ENCODE data around the gene TMEM140.
"Not testable (repeated sequence)": the region's sequence is repeated elsewhere in the genome, so short reads cannot be mapped to it uniquely, and the experiment has no call there.

TMEM140 gene

GRCh38 chr7:135173916-135174315 lies 26.0 kb downstream of the TMEM140 start:
- DNase-seq (ENCODE audit: low spot score), result not testable (repeated sequence)

DNA sequence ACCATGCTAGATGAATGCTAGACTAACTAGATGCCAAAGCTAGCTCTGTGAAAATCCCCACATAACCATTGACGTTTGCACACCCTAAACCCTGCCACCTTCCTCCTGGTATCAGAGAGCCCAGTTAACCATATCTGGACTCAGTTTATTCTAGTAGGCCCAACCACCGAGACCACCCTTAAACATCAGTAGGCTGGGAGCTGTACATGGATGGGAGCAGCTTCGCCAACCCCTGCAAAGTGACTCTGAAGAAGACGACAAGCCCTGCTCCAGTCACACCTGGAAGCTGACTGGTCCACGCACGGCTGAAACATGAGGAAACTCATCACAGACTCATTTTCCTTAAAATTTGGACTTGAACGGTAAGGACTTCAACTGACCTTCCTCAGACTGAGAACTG lies 27.1 kb downstream of the TMEM140 start:
- DNase-seq (ENCODE audit: low spot score), result no peak

DNA sequence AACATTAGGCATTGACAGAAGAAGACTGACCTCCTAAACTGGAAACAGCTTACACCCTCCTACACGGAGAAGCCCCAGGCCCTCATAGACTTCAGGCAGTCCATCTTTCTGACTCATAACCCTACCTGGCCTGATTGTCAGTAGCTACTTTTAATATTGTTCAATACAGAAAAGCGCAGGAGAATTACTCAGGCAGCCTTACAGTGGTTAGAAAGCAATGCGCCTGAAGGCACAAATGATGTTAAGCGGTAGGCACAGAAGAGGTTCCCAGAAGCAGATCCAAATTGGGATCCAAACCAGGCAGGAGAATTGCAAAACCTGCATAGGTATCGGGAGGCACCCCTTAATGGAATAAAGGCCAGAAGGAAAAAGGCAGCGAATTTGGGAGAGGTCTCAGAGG lies 28.1 kb downstream of the TMEM140 start:
- no peak for DNase-seq (ENCODE audit: low spot score)

DNA sequence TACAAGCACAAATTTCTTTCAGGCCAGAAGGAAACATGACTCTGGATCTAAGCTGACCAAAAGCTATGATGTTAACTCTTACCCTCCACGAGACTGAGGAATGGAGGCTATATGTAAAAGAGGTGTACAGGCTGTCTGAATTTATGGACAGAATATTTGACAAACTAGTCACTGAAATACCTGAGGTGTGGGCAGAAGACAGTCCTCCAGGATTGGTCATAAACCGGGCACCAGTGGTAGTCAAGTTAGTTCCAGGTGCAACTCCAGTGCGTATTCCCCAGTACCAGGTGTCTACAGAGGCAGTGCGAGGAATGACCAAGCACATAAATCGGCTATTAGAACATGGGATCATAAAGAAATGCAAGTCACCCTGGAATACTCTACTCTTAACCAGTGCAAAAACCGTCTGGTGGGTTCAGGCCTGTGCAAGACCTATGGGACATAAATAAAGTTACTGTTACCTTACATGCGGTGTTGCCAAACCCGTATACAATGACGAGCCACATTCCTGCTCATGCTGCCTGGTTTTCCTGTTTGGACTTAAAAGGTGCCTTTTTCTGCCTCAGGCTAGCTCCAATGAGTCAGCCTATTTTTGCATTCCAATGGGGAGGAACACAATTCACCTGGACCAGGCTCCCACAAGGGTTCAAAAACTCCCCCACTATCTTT lies 29.3 kb downstream of the TMEM140 start:
- no peak for DNase-seq (ENCODE audit: low spot score)

GRCh38 chr7:135178364-135178763 lies 30.5 kb downstream of the TMEM140 start:
- DNase-seq (ENCODE audit: low spot score), result no peak

GRCh38 chr7:135179321-135179925 lies 31.6 kb downstream of the TMEM140 start:
- DNase-seq (ENCODE audit: low spot score), result no peak

DNA sequence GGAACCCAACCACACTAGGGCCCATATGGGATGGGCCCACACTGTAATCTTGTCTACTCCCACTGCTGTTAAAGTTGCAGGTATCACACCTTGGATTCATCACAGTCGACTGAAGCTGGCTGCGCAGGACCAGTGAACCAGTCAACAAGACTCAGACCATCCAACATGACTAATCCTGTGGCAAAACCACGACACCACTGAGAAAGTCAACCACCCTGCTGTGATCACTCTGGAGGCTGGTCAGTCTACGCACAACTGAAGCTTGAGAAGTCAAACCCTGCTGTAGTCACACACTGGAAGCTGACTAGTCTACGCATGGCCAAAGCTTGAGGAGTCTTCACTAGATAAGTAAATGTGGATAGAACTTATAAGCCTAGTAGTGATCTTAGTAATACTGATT lies 32.2 kb downstream of the TMEM140 start:
- DNase-seq (ENCODE audit: low spot score), result no peak

DNA sequence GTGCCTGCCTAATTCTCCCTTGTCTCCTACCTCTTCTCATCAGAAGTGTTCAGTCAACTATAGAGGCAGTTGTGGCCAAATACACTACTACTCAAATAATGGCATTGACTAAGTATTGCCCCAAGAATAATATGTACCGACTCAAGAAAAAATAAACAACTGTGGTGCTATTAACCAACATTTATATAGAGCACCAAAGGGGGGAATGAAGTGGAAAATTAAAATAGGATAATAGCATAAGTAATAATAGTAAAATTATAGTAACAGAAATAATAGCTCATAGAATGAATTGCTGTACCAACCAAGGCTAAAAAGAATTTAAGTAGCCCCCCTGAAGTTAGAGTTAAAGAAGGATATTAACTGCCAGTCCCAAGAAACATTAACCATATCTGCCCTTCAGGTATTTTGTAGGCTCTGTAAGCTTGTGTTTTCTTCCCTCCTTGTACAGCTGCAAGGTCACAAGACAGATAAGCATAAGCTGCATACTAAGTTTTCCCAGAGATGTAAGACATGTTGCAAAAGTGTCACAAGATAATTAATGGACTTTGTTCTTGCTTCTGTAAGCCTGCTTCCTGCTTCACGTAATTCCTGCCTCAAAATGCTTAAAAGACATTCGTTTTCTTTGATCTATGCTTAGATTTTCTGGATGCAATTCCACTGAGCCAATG lies 33.5 kb downstream of the TMEM140 start:
- DNase-seq (ENCODE audit: low spot score), result no peak

GRCh38 chr7:135181929-135182678 lies 34.2 kb downstream of the TMEM140 start:
- no peak for DNase-seq (ENCODE audit: low spot score)

GRCh38 chr7:135183478-135183877 lies 35.6 kb downstream of the TMEM140 start:
- DNase-seq (ENCODE audit: low spot score), result no peak

- DNase-seq (ENCODE audit: low spot score), result no peak
Measured at GRCh38 chr7:135184254-135184841, 36.5 kb downstream of the TMEM140 start.

DNA sequence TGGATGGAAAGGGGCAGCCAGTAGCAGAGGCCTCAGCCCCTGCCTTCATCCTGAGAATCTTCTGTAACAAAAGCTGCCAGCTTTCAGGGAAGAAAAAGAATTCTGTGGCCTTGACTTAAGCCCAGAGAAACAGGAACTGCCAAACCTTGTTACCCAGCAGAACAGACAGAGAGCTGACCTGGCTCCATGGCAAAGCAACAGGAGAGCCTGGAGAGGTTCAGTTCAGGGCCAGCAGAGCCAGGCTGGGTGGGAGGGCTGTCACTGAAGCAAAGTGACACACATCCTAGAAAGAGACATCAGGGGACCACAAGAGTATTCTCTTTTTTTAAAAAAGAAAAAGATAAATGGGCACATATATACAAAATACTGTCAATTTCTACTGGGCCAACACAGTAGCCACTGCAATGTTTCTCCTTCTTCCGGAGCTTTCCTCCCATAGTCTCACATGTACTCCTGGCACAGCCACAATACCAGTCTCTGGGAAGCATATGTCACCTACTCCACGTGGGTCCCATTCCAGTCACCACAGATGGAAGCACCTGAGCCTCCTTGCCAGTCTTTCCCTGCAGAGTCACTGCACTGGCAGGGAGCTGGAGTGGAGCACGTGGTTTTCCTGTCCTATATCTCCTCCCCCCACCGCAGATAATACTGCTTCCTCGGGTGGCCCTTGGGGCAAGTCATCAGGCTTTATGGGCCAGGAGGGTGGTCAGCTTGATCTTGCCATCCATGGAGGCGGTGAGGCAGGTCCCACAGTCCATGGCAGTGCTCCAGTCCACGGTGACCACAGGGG lies 37.8 kb downstream of the TMEM140 start:
- DNase-seq (ENCODE audit: low spot score), result no peak

DNA sequence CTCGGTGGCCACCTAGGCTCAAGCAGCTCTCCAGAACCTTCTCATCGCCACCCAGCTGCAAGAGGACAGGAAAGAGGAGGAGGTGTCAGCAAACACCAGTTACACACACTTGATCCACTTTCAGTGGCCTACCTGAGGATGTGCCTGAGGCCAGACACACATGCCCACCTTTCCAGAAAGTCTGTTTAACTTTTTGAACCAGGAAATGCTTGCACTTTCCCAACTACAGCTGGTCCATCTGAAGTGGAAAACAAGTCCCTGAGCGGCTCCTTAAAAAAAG lies 38.3 kb downstream of the TMEM140 start:
- DNase-seq (ENCODE audit: low spot score), result no peak

- no peak for DNase-seq (ENCODE audit: low spot score)
Measured at GRCh38 chr7:135186841-135187253, 39.0 kb downstream of the TMEM140 start.

- no peak for DNase-seq (ENCODE audit: low spot score)
Measured at GRCh38 chr7:135188298-135188984, 40.6 kb downstream of the TMEM140 start.

- no peak for DNase-seq (ENCODE audit: low spot score)
Measured at GRCh38 chr7:135189221-135189662, 41.4 kb downstream of the TMEM140 start.

DNA sequence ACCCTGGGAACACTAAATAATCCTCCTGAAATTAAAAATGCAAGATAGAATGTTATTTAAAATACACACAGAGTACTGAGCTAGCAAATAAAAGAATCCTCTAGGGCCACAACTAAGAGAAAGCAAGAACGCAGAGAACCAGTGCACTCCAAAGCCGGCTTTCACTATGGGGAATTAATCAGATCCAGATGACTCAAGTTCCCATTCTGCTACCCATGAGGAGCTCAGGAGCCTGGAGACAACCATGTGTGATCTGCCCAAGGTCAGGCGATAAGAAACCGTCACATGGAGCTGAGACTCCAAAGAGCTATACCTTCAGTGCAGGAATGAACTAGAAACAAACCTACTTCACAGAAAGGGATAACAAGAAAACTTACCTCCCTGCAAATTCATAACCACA lies 42.1 kb downstream of the TMEM140 start:
- DNase-seq (ENCODE audit: low spot score), result no peak

DNA sequence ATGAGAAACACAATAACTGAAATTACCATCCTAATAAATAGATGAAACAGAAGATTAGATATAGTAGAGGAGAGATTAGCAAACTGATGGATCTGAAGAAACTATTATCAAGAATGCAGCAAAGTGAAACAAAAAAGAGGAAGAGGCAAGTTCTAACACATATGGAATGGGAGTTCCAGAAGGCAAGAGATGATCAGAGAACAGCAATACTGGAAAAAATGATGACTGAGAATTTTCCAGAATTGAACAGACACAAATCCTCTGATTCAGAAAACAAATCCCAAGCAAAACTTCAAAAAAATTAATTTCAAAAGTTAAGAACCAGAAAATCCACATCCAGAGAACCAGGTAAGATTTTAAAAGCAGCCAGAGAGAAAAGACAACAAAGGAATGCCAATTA lies 42.8 kb downstream of the TMEM140 start:
- DNase-seq (ENCODE audit: low spot score), result no peak

- no peak for DNase-seq (ENCODE audit: low spot score)
Measured at GRCh38 chr7:135192914-135193536, 45.2 kb downstream of the TMEM140 start.

- no peak for DNase-seq (ENCODE audit: low spot score)
Measured at GRCh38 chr7:135193615-135194081, 45.8 kb downstream of the TMEM140 start.

All from SK-N-DZ (cell line).